ENCODE measurements around the gene INCENP.
"Not testable (repeated sequence)": the region's sequence is repeated elsewhere in the genome, so short reads cannot be mapped to it uniquely, and the experiment has no call there.

Gene INCENP

GRCh38 chr11:62123669-62124185, at the start of gene INCENP:
INCENP (plus strand) TSS chr11:62124011; CDS start chr11:62128162, 4,151 bp downstream.
- DNase-seq = peak; percentile 98

DNA sequence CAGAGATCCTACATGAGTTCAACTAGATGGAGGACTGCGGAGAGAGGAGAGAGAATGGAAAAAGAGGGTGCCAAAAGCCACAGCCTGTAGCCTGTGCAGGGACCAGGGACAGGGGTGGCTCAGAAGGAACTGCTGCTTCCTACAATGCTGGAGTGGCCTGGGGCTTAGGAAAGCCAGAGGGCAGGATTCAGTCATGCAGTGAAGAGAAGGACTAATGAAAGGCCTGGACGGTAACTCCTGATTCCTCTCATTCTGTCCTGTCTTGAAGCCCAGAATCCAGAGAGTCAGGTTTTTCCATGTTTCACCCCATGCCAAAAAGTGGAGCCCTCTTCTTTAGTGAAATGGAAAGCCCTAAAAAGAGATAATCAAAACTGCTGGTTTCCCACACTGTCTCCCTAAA, 48.4 kb upstream of the INCENP start:
- DNase-seq = no peak

DNA sequence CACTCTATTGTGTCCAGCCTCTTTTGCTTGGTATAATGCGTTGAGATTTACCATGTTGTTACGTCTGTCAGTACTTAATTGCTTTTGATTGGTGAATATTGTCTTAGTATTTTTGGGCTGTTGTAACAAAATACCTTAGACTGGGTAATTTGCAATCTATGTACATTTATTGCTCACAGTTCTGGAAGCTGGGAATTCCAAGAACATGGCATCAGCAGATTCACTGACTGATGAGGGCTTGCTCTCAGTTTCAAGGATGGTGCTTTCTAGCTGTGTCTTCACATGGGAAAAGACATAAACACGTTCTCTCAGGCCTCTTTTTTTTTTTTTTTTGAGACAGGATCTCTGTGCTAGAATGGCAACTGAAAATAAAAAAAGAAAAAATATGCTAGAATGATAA, 46.7 kb upstream of the INCENP start:
- no peak for DNase-seq

DNA sequence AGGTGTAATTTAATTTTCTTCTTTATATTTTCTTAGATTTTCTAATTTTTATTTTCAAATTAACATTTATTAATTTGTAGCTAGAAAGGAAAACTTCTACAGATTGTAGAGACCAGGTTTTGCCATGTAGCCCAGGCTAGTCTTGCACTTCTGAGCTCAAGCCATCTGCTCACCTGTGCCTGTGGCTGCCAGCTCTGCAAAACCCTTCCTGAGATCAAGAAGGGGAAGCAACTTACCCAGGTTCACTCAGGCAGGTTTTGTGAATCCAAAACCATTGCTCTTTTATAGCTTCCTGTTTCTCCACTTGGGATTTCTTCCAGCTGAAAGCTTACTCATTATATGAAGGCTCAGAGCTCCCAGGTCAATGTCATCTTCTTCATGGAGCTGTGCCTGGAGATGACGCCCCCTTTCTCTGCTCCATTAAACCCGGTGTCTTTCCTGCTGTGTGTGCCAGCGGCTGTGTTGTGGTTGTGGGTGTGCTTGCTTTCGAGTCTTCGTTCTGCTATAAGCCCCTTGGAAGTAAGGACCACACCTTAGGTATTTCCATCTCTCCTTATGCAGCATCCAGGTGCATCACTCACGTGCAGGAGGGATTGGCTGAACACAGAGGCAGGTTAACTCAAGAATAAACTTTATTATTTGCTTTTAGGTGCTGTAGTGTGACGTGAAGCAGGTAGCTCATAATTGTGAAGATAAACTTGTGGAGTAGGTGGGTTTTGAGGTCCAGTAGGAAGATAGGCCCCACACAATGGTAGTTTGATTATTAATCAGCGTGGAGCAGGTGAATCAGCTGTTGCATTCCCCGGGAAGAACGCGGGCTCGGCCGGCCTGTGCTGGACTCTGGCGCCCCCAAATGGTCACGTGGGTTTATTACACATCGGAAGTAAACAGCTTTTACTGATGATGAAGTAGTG, 42.2 kb upstream of the INCENP start:
- DNase-seq = peak; percentile 41

DNA sequence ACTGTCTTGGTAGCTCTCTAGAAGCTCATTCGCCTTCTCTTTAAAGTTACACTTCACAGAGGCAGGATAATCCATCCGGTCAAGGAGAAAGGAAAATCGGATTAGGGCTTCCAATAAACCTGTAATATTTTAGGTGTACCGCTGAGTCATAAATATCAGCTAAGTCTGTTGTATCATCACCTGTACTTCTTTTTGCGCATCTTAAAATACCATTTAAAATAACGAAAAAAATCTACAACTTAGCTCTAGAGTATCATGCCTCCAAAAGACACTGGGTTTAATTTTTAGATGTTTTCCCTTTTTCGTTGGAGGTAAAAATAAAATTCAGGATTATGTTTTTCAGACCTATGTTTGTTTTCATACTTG, 41.5 kb upstream of the INCENP start:
- DNase-seq = no peak

DNA sequence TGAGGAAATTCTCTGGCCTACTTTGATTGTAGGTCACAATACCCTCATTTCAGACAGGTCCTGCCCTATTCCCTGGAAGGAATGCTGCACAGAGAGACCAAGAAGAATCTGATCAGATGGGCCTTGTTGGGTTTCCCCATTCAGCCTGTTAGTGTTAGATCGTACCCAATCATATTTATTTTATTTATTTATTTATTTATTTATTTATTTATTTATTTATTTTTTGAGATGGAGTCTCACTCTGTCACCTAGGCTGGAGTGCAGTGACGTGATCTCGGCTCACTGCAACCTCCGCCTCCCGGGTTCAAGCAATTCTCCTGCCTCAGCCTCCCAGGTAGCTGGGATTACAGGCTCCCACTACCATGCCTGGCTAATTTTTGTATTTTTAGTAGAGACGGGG, 39.0 kb upstream of the INCENP start:
- DNase-seq = not testable (repeated sequence)

GRCh38 chr11:62087694-62088093, 36.1 kb upstream of the INCENP start:
- no peak for DNase-seq

GRCh38 chr11:62088331-62088933, 35.4 kb upstream of the INCENP start:
- no peak for DNase-seq

DNA sequence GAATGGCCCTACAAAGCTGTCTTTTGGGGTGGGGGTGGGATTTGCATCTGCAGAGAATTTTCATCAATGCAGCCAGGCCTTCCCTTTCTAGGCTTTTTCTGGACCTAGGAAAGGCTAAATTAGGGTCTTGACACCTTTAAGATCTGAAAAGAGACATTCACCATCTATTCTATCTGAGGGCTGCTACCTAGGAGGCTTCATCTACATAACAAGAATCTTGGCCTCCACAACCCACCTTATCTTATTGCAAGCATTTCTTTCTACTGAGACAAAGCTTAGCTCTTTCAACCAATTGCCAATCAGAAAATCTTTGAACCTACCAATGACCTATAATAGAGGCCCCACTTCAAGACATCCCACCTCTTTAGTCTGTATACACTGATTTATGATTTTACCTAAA, 20.7 kb upstream of the INCENP start:
- DNase-seq = no peak

- DNase-seq = no peak
Measured at GRCh38 chr11:62103986-62104385, 19.8 kb upstream of the INCENP start.

DNA sequence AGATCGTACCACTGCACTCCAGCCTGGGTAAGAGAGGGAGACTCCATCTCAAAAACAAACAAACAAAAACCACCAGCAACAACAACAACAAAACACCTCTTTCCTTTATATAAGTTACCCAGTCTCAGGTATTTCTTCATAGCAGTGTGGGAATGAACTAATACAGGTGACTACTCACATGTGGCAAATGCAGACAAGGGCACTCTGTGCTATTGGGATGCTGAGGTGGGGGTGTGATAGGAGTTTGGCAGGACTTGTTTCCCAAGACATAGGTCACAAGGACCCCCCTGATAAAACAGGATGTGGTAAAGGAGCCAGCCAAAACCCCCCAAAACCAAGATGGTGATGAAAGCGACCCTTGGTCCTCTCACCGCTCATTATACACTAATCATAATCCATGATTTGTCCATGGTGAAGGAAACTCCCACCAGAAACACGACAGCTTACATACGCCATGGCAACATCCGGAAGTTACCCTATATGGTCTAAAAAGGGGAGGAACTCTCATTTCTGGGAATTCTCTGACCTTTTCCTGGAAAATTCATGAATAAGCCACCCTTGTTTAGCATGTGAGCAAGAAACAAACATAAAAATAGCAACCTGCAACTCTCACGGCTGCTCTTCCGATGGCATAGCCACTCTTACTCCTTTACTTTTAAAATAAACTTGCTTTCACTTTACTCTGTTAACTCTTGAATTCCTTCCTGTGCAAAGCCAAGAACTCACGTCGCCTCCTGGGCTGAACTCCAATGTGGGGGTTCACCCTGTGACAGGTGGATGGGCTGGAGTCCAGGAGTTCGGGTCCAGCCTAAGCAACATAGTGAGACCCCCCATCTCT, 18.8 kb upstream of the INCENP start:
- no peak for DNase-seq

- no peak for DNase-seq
Measured at GRCh38 chr11:62105667-62106191, 18.1 kb upstream of the INCENP start.

GRCh38 chr11:62108017-62108750, 15.6 kb upstream of the INCENP start:
- peak; percentile 27 for DNase-seq

DNA sequence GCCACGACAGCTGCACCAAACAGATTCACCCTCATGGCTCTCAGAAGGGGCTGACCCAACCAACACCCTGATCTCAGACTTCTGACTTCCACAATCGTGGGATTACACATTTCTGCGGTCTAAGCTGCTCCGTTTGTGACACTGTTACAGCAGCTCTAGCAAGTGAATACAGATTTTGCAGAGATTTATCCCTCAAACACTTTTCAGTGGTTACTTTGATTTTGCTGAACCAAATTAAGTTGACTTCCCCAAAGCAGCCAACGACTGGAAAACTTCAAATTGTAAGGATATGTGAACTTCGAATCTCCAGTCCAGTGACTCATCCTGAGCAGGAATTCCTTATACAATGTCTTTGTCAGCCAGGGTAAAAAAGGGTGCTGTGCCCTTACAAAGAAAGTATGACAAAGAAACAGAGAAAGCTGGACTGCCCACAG, 14.8 kb upstream of the INCENP start:
- no peak for DNase-seq

GRCh38 chr11:62115085-62115694, 8.6 kb upstream of the INCENP start:
- DNase-seq = no peak

DNA sequence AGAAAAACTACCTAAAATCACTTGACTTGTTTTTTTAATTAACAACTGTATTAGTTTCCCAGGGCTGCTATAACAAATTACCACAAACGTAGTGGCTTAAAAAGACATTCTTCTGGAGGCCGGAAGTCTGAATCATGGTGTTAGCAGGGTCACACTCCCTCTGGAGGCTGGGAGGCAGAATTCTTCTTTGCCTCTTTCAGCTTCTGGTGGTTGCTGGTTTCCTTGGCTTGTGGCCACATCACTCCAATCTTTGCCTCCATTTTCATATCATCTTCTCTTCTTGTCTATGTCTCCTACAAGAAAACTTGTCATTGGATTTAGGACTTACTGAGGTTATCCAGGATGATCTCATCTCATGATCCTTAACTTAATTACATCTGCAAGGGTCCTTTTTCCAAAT, 7.4 kb upstream of the INCENP start:
- no peak for DNase-seq

GRCh38 chr11:62119569-62119968, 4.2 kb upstream of the INCENP start:
- no peak for DNase-seq

GRCh38 chr11:62120001-62120400, 3.8 kb upstream of the INCENP start:
- DNase-seq = peak; percentile 1

- no peak for DNase-seq
Measured at GRCh38 chr11:62120431-62120830, 3.4 kb upstream of the INCENP start.

DNA sequence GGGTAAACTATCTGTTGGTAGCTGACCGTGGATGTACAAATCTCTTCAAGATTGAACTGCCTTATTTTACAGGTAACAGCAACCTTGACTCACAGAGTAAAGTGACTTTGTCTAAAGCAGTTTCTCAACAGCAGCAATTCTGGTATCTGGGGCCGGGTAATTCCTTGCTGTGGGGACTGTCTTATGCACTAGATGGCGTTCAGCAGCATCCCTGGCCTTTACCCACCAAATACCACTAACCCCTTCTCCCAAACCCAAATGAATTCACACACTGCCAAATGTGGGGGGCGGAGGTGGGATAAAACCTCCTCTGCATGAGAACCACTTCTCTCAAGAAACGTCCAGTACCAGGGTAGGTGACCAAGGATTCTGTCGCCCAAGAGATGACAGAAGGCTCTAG, 1.7 kb upstream of the INCENP start:
- DNase-seq = no peak

- peak; percentile 28 for DNase-seq
Measured at GRCh38 chr11:62124186-62125113, 639 bp downstream of the INCENP start.
